GM12878 (cell line): ENCODE measurements around the gene VAV2. TPM values are rescaled to one million over a fixed set of nuclear protein-coding genes. Genes with fewer than 3 reads are reported as not detected.

Experiments used
- CBX5 ChIP-seq: sonication (generic); IDR thresholded peaks from 2 replicates; pipeline ENCODE4 v1.6.1; 2016; ENCODE audit warnings: low read depth, moderate library complexity, mild to moderate bottlenecking, inconsistent platforms
- DPF2 ChIP-seq: fragments of 450-650 bp; IDR thresholded peaks from 2 replicates; pipeline ENCODE4 v1.6.1; 2017; ENCODE audit warnings: mild to moderate bottlenecking
- E2F4 ChIP-seq: IDR thresholded peaks from 2 replicates; pipeline ENCODE4 v1.6.1; 2012; ENCODE audit warnings: low read depth, low read length, improper control_type of control experiment
- ELK1 ChIP-seq: IDR thresholded peaks from 2 replicates; pipeline ENCODE4 v1.6.1; 2012; ENCODE audit warnings: low read depth, low read length, improper control_type of control experiment
- EP300 ChIP-seq, 2 experiments: fragments of 150-350 bp in 1 of 2; IDR thresholded peaks; 2 replicates each; pipeline ENCODE4 v1.6.1; 2011 to 2012; ENCODE audit warnings: low read depth in 2 of 2, low read length in 2 of 2, borderline replicate concordance in 1 of 2, improper control_type of control experiment in 1 of 2, inconsistent platforms in 1 of 2; ENCODE audit not compliant: control insufficient read depth in 1 of 2
- MEF2B ChIP-seq: fragments of 450-650 bp; IDR thresholded peaks from 2 replicates; pipeline ENCODE4 v1.6.1; 2018; ENCODE audit warnings: mild to moderate bottlenecking, moderate library complexity; ENCODE audit not compliant: partially characterized antibody, poor library complexity, severe bottlenecking
- POLR2AphosphoS2 ChIP-seq: IDR thresholded peaks from 2 replicates; pipeline ENCODE4 v1.6.1; 2011; ENCODE audit warnings: low read depth, mild to moderate bottlenecking, low read length, improper control_type of control experiment, moderate library complexity
- SMARCA5 ChIP-seq: fragments of 450-650 bp; IDR thresholded peaks from 2 replicates; pipeline ENCODE4 v1.6.1; 2017; ENCODE audit warnings: mild to moderate bottlenecking
- ZNF274 ChIP-seq: IDR thresholded peaks from one replicate; pipeline ENCODE4 v1.8.0; 2011; ENCODE audit not compliant: insufficient read length, insufficient read depth
- polyA plus RNA-seq, 11 experiments: library from polyadenylated mRNA; depleted of rRNA in 4 of 11; unstranded in 6 of 11; stranded (reverse) in 5 of 11; fragments of >200 nt; fragmentation: Nextera tagmentation in 4 of 11; fragmentation: Illumina TruSeq in 1 of 11; extraction: Ambion mirVana in 4 of 11; extraction: Trizol in 1 of 11; gene quantifications; 1 replicate in 1 of 11; 2 replicates in 10 of 11; pipeline versions ENCODE4 v1.2.1 to v1.2.3, GENCODE V29; 2011 to 2016; ENCODE audit warnings: inconsistent platforms in 2 of 11, missing spikeins in 2 of 11, low read depth in 1 of 11
- total RNA-seq, 4 experiments: library from RNA; depleted of rRNA in 3 of 4; stranded (reverse); fragments of >200 nt in 3 of 4; fragmentation: Illumina TruSeq in 1 of 4; extraction: Trizol in 1 of 4; gene quantifications; 2 replicates each; pipeline versions ENCODE4 v1.2.1 to v1.2.3, GENCODE V29; 2013 to 2021
- TF ChIP-seq, protein P1 (sequence below): IDR thresholded peaks from 2 replicates; pipeline ENCODE4 v1.6.1; 2011; ENCODE audit warnings: mild to moderate bottlenecking, low read depth, low read length, moderate library complexity; ENCODE audit not compliant: insufficient replicate concordance

The VAV2 gene
- total and polyA plus RNA-seq, 10 of the 15 experiments (the other 5 are each of a cell fraction or from before 2014, with no cell fraction given) = 0.13 to 43.9 (median 16.9) TPM

GRCh38 chr9:133822430-133823065 is 169.6 kb downstream of the VAV2 start (continued):
- TF ChIP-seq E2F4 = 0 out of 2 replicates have a peak, but pooled peaks have one; percentile 9
- peak; percentile 100 for TF ChIP-seq SMARCA5
- TF ChIP-seq EP300 (IDR thresholded peaks at IDR 0.05; ENCODE audit: borderline replicate concordance in 1 of 2, control insufficient read depth in 1 of 2, low read depth in 2 of 2, low read length in 2 of 2) = peak in 1 of 2 experiments; percentile 46; a peak in 1 of 4 replicates
- no peak for TF ChIP-seq ELK1
- peak; percentile 76 for TF ChIP-seq MEF2B
- TF ChIP-seq CBX5 = no peak
- no peak for TF ChIP-seq POLR2AphosphoS2
- TF ChIP-seq ZNF274 = no peak
- TF ChIP-seq DPF2 = peak; percentile 74
- TF ChIP-seq, protein P1, sequence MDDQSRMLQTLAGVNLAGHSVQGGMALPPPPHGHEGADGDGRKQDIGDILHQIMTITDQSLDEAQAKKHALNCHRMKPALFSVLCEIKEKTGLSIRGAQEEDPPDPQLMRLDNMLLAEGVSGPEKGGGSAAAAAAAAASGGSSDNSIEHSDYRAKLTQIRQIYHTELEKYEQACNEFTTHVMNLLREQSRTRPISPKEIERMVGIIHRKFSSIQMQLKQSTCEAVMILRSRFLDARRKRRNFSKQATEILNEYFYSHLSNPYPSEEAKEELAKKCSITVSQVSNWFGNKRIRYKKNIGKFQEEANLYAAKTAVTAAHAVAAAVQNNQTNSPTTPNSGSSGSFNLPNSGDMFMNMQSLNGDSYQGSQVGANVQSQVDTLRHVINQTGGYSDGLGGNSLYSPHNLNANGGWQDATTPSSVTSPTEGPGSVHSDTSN = no peak
